Hindlimb muscle (tissue), 1 donor: ENCODE data around the gene OTOG. TPM values are rescaled to one million over a fixed set of nuclear protein-coding genes. Genes with fewer than 3 reads are reported as not detected.

ENCODE experiments used
- DNase-seq: peaks from one replicate; pipeline ENCODE4 v3.0.0-alpha.2; 2013
- polyA plus RNA-seq: library from polyadenylated mRNA; unstranded; fragments of 120-200 nt; gene quantifications from one replicate; pipeline ENCODE4 v1.2.1, GENCODE V29; 2013; ENCODE audit not compliant: insufficient read length

The OTOG gene
- polyA plus RNA-seq, 1 donor: 0.08 TPM

DNA sequence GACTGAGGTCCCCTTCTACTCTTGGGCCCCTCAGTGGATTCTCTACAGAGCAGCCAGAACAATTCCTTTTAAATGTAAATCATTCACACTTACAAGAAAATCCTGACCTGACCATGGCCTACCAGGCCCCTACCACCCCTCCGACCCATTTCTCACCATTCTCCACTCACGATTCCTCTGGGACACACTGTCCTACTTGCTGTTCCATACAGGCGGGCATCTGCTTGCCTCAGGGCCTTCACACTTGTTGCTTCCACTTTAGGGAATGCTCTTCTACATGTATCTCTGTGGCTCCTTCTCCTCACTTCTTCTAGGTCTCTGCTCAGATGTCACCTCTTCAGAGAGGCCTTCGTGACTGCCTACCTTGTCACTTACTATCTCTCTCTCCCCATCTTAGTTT, 6.3 kb upstream of the OTOG start:
- no peak for DNase-seq

DNA sequence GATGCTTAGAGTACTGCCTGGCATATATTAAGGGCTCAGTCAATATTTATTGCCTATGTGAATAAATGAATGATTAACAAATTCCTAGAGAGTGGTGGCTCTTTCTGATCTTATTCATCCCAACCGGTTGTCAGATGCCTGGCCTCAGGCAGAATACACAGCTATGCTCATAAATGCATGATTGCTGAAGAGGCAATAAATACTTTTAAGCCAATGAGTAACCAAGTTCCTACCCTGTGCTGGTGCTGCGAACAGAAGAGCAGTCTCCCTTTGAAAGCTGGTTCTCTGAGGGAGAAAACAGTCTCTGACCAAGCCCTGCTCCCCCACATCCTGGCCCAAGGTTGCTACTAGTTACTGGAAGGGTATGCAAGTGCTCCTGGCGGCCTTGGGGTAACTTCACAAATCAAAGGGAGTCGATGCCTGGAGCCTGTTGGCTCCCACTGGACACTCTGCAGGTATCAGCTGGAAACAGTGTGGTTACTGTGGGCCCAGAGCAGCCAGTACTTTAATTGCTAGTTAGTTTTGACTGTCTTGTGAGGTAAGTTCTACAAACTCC, 5.7 kb upstream of the OTOG start:
- DNase-seq: no peak

- DNase-seq: no peak
Measured at GRCh38 chr11:17542249-17542648, 4.8 kb upstream of the OTOG start.

GRCh38 chr11:17543041-17543440, 4.0 kb upstream of the OTOG start:
- no peak for DNase-seq

DNA sequence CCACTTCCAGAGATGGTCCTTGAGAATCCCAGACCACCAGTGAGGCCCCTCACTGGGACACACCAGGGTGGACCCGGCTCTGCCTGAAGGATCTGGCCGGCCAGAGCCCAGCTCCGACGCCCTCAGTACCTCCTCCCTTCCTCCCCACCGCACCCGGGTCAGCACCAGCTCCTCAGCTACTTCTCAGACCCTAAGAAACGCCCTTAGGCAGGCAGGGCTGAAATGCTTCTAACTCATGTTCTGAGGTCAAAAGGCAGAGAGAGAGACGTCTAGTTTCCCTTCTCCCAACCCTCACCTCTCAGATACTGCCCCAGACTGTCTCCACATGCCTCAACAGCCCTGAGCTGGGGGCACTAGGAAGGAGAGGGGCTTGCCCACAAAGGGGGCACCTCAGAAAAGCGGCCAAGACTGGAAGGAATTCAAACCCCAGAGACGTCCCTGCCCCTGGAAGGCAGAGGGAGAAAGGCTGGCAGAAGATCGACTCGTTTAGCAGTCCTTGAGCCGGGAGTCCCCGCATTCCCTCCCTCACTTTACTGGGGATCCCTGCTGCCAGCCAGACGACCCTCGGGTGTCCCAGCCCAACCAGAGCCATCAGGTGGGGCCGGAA, 3.4 kb upstream of the OTOG start:
- DNase-seq: no peak

GRCh38 chr11:17544181-17544622, 2.9 kb upstream of the OTOG start, which contains the start of gene USH1C:
Gene USH1C (minus strand): TSS chr11:17544416. CDS start chr11:17544307, 109 bp downstream.
- DNase-seq: no peak

DNA sequence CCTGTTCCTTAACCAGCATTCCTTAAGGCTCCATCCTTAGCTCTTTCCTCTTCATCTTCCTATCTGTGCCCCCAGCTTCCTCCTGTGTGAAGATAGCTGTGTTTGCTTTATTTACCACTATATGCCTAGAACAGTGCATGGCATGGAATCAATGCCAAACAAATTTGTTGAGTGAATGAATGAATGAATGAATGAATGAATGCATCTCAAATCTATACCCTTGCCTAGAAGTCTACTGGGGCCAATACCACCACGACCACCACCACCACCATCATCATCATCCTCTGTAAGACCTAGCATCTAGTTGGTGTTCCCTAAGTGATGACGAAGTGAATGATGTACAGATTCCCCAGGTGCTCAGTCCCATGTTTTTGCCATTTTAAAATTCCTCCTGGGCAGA, 819 bp upstream of the OTOG start:
- DNase-seq: no peak

- DNase-seq: no peak
Measured at GRCh38 chr11:17547932-17548331, 873 bp downstream of the OTOG start.

GRCh38 chr11:17548444-17548843, 1.4 kb downstream of the OTOG start:
- no peak for DNase-seq

DNA sequence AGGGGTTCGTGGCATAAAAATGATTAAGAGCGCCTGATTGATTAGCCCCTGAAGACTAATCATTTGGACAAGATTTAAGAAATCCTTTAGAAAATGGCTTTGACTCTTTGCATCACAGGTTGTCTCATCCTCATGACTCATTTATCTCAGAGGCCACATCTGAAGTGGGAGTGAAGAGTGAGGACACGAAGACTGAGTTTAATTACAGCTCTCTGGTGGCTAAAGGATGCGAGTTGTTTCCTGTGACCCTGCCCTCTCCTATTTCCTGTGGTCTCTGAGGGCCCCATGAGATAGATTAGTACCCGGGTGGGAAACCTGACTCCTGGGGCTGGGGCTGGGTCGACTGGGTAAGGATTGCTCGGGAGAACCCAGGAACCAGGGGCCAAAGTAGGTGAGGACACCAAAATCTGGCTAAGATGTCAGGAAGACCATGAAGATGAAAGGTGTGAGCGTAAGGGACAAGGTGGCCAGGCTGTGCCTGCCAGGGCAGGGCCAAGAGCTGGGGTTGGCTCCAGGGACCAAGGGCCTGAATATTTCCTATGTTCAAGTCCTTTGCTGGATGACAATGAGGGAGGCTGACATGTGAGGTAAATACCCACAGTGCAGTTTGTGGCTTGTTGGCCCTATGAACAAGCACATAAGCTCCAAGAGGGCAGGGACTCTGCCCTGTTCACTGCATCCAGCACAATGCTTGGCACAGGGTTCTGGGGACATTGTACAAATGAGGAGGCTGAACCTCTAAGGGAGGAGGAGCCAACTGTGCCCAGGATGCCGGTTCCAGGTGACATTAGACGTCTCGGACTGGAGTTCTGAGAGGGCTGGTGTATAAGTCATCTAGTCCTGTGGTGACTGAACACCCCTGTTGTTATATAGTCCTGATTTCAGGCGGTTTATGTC, 3.6 kb downstream of the OTOG start:
- DNase-seq: no peak

DNA sequence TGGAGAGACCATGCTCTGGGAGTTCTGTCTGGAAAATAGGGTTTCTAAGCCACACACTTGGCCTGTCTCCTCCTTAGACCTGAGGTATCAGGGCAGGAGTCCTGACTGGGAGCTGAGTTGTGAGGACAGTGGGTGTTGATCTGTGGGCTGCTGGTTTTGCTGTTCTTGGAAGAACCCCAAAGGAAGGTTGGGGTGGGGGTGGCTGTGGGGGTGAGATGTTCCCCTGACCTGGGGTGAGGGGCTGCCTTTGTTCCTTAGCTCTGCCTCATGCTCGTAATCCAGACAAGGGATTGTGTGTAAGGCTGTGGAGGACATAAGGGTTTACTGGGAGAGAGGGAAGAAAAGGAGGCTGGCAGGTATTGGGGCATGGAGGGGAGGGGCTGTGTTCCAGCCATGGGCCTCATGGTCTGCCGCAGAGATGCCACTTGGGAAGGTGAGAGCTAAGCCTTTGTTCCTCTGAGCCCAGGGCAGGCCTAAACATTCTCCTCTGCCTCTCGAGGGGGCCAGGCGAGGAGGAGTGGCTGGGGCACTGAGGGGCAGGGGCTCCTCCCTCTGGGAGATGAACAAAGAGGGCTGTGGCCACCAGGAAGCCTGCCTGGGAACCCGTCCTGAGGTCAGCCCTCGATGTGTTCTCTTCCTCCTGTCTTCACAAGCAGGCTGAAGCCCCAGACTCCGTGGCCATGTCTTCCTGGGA, 4.4 kb downstream of the OTOG start:
- no peak for DNase-seq

DNA sequence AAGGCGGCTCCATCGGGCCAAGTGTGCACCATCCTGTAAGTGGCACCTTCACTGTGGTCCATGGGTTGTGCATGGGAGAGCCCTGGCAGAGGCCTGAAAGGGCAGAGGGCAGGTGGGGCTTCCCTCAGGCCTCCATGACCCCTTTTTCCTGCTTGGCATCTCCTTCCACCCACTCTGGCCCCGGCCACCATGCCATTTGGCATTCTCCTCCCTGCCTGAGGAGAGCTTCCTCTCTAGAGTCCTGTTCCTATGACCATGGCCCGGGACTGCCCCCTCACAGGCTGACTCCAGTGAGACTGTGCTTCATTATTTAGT, 4.9 kb downstream of the OTOG start:
- no peak for DNase-seq

DNA sequence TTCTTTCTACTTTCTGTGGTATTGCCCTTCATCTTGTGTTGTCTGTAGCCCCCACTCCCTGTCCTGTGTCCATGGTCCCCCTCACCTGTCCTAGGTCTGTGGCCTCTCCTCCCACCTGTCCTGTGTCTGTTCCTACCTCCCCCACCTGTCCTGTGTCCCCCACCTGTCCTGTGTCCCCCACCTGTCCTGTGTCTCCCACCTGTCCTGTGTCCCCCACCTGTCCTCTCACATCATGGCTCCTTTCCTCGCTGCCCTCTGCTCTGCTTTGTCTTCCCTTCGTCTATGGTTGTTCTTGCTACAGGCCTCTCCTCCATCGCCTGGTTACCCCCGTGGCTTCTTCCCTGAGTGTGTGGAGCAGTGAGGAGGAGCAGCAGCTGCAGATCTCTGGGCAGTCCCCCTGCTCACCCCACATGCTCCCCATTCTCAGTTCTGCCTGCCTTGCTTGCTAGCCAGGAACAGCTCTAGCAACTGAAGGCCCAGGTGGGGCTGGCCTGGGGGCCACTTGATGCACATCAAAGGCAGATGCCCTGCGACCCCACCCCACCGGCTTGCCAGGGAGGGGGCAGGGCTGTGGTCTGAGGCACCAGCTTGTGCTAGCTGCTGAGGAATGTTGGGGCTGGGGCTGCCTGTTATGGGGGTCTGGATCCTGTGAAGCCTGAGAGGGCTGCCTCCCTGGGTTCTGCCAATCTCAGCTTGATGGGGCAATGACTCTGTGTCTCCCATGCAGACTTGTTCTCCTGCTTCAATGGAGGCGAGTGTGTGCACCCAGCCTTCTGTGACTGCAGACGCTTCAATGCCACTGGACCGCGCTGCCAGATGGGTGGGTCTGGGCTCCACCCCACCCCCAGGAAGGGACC, 5.6 kb downstream of the OTOG start:
- no peak for DNase-seq

DNA sequence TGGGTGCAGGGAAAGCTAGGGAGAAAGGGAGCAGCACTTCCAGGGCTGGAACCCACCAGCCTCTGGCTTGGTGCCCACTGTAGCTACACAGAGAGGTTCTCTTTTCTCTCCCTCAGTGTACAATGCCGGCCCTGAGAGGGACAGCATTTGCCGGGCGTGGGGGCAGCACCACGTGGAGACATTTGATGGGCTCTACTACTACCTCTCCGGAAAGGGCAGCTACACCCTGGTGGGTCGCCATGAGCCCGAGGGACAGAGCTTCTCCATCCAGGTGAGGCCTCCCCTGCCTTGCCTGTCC, 6.1 kb downstream of the OTOG start:
- DNase-seq: no peak

DNA sequence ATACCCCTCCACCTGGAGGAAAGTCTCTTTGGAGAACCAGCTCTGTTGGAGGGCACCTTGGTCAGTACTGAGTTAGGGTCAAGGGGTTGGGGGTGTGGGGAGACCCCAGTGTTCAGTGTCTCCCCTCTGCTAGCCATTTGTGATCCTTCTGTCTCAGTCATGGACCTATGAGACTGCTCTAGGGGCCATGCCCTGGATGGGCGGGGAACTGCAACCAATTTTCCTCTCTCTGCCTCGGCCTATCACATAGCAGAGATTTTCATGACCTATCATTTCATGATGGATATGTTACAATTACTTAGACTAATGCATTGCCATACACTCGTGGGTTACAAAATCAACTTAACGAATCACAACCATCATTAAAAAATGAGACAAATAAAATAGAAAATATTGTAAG, 7.4 kb downstream of the OTOG start:
- DNase-seq: no peak

GRCh38 chr11:17556999-17557398, 9.9 kb downstream of the OTOG start:
- no peak for DNase-seq

GRCh38 chr11:17558025-17558780, 11.1 kb downstream of the OTOG start:
- DNase-seq: no peak

DNA sequence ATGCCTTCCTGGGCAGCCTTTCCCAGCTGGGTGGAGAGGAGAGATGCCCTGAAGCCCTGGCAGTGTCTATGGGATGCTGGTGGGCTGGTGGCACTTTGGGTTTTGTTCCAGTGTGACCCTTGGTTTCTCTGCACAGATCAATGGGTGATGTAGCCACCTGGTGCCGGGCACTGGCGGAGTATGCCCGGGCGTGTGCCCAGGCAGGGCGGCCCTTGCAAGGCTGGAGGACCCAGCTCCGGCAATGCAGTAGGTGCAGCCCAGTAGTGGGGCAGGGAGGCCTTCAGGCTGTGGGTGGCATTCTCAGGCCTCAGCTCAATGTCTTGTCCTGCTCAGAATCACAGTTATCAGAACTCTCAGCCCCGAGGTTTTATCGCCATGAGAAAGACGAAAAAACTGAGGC, 11.9 kb downstream of the OTOG start:
- DNase-seq: no peak

- DNase-seq: no peak
Measured at GRCh38 chr11:17559341-17560087, 12.5 kb downstream of the OTOG start.

DNA sequence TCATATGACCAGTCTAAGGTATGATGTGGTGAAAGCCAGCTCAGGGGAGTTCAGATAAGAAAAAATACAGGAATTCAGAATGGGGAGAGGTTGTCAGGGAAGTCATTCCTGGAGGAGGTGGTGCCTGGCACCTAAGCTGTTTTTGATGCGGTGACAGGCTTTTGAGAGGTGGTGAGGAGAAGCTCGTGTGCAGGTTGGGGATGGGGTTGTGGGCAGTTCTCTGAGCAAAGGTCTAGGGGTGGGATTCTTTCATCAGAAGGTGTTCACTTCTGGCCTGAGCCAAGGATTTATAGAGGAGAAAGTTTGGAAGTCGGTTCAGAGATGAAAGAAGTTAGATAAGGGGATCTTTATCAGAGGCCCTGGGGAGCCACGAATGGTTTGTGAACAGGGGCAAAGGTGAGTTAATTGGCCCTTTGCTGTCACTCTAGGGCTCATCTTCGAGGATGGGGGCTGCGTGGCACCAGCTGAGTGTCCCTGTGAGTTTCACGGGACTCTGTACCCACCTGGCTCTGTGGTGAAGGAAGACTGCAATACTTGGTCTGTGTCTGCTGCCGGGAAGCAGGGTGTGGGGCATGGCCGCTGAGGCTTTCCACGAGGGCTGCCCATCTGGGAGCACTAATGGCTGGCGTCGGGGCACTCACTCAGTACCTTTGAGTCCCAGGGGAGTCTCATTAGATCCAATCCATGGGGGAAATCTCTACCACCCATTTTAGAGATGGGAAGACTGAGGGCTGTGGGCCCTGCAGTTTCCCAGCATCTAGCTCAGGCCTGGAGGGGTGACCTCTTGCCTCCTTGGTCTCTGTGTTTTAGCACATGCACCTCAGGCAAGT, 13.4 kb downstream of the OTOG start:
- DNase-seq: no peak
